NCI-H1417 treated with DMSO at 0.1 percent for 48 hours (cell line): Measurements from ENCODE around the gene ELFN2.
"Not testable (repeated sequence)": the region's sequence is repeated elsewhere in the genome, so short reads cannot be mapped to it uniquely, and the experiment has no call there.

Experiments used
- DNase-seq: peaks from one replicate; lab custom pipeline; 2025; lab: John Stamatoyannopoulos, UW

Gene ELFN2

DNA sequence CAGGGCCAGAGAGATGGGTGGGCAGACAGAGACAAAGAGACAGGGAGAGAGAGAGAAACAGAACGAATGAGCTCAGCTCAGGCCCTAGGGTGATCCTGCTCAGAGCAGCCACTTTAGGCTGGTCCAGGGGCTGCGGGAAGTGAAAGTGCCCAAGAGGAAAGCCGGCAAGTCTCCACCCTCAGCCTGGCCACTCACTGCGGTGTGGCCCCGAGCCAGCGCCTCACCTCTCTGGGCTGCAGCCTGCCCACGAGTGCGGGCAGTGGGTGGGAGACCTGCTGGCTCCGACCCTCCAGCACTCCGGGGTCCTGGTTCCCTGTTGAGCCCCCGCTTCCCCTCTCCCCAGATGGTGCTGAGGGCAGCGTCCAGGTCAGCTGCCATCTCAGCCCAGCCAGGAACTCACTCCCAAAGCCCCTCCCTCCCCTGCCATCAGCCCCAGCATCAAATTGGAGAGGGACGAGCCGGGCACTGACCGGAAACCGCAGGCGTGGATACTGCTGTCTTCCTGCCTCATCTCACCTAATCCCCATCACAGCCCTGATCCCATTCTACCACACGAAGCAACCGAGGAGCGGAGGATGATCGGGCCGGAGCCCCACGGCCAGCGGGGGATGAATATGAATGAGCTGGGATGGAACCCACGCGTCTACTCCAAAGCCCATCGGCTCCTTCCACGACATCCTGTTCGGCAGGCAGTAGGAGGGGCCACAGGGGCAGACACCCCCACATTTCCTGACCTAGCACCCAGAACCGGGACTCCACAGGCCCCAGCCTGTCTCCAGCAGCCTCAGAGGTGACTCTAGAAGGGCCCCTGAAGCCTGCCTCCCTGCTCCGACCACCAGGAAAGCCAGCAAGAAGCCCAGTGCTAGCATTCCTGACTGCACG, 16.9 kb downstream of the ELFN2 start:
- DNase-seq, result no peak

DNA sequence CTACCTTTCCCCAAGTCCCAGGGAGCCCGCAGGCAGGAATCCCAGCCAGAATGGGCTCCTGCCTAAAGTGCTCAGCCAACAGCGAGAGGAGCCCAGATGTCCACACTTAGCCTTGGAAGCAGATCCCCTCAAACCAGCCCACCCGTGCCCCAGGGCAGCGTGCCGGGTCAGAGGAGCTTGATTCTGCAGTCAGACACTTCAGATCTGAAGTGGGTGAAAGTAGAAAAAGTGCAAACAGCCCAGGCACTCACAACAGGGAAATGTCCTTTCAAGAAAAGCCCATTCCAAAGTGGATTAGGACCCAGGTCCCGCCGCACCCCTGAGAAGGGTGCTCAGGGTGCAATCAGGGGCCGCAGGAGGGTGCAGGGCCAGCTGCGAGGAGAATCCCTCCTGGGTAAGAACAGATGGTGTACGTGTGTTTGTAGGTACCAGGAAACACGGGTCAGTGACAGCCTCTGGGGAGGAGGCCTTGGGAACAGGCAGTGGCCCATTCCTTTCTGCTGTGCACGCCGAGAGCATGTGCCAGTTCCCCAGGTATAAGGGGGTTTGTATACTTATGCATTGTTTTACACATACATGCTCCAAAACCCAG, 17.7 kb downstream of the ELFN2 start:
- DNase-seq, result no peak

DNA sequence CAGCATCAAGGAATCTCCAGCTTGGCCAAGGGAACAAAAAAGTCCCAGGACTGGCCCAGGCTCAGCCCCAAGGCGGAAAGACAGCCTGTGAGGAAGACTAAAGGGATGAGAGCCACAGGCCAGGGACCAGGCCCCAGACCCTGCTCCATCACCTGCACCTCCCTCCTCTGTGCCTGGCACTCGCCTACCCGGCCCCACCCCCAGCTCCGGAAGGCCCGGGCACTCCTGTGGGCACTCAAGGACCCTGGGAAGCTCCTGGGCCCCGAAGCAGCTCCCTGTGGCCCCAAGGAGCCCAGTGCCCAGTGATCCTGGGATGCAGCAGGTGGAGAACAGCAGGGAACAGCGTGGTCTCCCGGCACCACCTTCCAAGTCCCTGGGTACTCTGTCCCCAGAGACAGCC, 18.2 kb downstream of the ELFN2 start:
- no peak for DNase-seq

DNA sequence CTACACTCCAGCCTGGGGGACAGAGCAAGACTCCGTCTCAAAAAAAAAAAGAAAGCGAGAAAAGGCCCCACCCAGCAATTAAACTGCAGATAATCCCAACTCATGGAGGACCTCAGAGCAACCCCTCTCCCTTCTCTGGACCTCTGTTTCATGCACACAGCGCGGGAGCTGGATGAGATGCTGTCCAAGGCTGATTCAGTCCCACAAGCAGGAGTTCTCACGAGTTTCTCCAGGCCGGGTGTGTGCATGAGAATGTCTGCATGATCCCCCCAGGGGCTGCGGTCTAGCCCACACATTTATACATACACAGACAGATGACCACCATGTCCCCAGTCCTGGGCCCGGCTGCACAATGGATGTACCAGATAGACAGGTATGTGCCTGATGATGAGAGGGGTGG, 19.4 kb downstream of the ELFN2 start:
- no peak for DNase-seq

DNA sequence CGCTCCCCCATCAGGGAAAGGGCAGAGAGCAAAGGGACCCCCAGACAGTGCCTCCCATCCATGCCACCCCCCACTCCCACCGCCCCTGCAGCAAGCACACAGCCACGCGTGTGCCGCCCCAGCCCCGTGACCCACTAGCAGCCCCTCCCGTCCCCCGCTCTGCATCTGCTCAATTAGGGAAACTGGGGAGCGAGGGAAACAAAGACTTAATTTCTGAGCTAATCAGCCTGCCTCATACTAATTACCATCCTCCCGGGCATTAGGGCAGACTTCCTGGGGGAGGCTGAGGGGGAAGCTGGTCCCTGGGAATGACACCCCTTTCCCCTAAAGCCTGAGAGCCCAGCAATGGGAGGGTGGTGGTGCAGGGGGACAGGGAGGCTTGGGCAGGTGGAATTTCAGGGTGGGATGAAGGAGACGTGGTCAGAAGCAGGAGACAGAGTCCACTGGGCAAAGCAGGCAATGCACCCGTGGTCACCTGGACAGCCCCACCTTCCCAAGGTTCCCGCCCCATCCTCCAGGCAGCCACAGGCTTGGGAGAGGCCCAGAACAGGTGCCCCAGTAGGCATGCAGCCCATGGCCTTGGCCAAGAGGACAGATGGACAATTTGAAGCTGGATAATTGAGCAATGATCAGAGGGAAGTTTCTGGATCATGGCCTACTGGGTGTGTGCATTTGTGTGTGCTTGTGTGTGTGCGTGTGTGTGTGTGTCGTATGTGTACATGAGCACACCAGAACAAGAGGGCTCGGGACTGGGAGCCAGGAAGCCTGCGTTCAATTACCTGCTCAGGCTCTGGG, 20.6 kb downstream of the ELFN2 start:
- no peak for DNase-seq

DNA sequence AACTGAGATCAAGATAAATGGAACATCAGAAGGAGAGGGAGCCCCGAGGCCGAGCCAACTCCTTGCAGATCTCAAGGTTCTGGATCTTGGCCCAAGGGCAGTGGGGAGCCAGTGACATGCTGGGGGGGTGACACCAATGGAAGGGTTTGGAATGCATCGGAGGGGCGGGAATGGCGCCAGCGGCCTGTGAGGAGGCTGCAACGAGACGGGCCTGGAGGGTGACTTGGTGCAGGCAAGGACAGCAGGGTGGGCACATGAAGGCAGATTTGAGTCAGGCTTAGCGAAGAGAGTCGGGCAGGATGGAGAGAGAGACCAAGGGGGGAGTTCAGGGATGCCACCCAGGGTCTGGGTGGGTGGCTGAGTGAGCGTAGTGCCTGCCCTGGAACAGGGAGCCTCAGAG, 23.2 kb downstream of the ELFN2 start:
- no peak for DNase-seq

DNA sequence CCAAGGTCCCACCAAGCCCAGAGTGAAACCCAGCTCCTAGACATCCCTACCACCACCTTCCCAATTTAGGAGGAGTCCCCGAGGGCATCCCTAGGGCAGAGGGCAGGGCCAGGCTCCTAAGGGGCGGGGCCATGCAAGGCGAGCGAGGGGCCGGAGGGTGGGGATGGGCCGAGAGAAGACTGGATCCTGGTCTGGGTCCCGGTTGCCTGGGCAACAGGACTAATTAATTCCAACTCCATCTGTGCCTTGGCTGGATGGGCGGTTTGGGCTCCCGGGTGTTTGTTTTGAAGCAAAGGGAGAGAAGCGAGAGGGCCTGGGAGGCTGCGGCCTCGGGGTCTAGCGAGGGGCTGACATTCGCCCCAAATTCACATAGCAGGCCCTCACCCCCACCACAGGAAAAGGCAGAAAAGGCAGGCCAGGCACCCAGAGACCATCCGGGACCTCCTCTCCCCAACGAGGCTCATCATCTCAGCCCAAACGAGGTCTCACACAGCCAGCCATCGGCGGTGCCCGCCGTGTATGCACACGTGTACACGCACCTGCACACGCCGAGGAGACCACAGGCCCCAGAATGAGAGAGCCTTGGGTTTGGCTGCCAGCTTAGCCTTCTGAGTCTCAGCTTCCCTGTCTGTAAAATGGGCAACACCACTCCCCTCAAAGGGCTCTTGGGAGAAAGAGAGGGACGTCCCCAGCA, 23.9 kb downstream of the ELFN2 start:
- no peak for DNase-seq

DNA sequence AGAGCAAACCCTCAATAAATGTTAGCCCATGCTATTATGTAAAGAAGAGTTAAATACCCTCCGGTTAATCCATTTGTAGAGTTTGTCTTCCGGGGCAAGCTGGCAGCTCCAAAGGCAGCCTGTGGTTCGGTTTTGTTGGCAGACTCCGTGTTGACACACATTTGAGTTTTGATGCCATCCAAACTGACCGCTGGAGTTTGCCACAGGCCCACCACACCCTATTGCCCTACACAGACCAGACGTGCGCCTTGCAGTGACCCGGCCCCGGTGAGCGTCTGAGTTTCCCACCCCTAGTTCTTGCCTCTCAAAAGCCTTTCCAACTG, 25.1 kb downstream of the ELFN2 start:
- no peak for DNase-seq

DNA sequence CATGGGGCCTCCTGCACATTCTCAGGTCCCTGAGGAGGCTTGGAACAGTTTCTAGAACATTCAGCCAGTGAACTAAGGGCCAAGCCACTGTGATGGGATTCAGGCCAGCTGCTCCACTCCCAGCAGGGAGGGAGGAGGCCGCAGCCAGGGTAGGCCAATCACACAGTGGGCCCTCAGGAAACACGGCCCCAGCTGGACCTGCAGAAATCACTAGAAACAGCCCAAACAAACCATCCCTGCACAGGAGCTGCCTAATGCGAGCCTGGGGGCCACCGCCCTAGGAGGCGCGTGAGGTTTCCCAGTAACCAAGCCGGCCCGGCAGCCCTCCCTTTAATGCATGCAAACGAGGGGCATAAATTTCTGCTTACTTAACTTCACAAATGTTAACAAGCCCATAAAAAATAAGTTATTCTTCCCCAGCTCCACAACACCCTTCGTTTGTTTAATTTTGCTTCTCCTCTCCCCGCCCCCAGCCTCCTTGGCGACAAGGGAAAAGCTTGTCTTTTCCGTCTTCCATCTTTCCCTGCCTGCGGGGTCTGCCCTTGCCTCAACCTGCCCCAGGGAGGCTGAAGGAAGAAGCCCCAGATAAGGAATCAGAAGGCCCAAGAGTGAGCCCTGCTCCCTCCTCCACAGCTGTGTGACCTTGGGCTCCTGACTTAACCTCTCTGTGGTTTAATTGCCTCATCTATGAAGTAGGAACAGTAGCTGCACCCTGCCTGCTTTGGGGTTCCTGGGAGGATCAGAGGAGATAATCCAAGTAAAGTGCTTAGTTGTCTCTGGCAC, 25.7 kb downstream of the ELFN2 start:
- no peak for DNase-seq

DNA sequence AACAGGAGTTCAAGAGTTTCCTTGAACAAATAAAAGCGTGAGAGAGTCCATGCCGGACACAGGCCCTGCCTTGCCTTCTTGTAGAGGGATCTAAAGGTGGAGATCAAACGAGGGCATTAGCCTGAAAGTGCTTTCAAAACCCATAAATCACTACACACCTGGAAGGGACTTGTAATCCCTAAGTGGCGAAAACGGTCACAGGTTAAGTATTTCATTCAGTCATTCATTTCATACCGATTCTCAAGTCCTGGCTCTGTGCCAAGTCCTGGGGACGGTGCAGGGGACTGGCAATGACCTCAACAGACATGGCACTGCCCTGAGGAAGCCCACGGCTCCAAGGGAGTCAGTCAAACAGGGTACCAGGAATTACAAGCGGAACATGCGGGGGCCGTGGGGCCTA, 26.6 kb downstream of the ELFN2 start:
- no peak for DNase-seq

DNA sequence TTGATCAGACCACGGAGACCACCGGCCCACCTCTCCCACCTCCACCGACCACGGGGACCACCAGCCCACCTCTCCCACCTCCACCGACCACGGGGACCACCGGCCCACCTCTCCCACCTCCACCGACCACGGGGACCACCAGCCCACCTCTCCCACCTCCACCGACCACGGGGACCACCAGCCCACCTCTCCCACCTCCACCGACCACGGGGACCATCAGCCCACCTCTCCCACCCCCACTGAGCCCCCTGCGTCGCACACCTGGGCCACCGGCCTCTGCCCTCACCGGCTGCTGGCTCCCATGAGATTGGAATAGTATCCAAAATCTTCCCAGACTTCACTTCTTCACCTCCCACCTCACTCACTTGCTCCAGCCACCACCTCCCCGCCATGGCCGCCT, 27.8 kb downstream of the ELFN2 start:
- DNase-seq, result not testable (repeated sequence)

DNA sequence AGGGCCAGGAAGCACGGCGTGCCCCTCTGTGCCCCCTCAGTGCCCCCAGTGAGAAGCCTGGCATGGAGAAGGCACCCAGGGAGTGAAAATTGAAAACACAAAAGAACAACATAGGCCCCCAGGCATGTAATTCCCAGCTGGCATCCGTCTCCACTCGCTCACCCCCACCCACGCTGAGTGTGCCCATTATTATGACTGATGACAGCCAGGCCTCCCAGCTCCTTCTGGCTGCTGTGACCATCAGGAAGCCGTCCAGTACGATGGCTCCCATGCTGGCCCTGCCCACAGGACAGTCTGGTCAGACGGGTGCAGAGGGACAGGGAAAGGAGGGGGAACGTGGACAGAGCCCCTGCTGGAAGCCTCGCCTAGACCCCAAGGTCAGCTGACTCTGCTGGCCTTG, 30.1 kb downstream of the ELFN2 start:
- no peak for DNase-seq

DNA sequence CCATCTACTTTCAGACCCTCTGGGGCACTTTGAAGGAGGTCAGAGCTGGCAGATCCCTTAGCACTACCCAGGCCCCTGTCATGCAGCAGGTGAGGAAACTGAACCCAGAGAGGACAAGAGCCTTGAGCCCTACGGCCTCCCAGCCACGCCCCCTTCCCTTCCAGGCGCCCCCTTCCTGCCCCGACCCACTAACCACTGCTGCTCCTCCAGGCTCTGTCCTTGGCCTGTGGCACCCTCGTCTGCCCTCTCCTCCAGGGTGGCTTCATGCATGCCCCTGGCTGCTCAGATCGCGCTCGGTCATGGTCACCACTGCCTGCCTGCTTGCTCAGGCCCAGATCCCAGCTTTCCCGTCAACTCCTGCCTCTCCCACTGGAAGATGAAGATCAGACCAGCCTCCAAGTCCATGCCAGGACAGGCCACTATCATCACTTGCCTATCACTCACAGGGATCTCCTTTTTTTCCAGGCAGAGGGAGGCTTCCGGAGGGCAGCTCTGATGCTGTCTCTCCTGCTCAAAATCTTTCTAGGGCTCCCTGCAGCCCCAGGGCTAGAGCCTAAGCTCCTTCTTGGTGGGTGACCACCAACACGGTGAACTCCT, 30.7 kb downstream of the ELFN2 start:
- DNase-seq, result no peak

DNA sequence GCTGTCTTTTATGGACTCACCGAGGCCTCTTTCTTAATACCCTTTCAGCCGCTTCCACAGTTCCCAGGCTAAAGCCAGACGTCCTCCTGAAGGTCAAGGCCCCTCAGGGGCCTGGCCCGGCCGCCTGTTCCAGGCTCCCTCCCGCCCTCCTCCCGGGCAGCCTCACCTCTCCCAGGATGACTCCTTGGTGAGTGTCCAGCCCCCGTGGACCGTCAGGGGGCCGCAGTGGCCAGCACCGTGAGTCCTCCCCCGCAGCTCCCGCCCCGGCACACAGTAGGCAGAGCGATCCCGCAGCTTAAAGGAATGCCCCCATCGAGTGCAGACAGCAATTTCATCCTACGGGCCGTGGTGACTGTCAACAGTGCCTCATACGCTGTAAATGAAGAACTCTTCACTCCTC, 32.9 kb downstream of the ELFN2 start:
- no peak for DNase-seq

DNA sequence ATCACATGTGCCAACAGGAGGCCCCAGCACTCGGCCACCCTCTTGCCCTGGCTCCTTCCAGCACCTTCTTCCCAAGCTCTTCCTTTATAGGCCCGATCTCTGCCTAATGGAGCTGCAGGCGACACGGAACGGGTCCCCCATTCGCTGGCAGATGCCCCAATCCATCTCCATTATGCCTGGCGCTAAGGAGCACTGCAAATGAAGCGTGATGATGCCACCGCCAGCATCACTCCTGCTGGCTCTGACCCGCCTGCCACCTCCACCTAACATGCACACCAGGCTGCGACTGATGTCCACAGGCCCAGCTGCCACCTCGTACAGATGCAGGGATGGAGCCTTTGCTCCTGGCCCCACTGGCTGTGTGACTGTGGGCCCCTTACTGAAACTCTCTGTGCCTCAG, 33.5 kb downstream of the ELFN2 start:
- DNase-seq, result no peak

DNA sequence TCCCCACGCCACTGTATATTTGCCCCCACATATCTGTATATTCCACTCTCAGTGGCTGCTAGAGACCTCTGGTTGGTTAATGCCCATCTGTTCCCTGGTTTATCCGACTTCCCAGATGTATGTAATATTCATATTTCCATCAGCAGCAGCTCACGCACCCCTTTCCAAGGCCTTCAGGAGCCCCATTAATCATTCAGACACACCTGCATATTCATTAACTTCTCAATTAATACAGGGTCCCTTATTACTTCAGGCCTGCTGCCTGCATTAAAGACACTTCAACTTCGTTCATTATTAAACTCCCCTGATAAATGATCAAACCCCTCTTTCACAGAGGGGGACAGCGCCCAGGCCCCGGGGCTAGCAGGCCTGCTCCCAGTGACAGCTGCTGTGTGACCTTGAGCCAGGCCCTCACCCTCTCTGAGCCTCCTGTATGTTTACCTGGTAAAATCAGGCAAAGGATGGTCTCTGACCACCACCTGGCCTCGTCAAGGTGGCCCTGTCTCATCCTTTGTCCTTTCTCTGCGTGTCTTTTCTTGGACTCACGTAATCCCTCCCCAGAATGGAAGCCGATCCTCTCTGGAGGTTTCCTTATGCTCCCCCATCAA, 34.5 kb downstream of the ELFN2 start:
- DNase-seq, result no peak

DNA sequence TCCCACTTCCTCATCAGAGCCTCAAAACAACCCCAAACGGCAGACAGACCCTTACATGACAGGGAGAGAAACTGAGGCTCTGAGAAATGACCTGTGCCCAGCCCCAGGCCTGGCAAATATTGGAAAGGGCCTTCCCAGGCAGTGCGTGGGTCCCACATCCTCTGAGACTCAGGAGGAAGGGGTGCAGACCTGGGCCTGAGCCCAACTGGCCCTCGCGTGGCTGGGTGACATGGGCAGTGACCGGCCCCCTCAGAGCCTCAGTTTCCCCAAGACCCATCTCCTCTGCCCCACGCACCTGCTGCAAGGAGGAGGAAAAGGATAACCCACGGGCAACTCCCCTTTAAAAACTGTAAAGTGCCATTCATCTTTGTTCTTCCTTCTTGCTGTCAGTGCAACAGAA, 35.6 kb downstream of the ELFN2 start:
- DNase-seq, result no peak

DNA sequence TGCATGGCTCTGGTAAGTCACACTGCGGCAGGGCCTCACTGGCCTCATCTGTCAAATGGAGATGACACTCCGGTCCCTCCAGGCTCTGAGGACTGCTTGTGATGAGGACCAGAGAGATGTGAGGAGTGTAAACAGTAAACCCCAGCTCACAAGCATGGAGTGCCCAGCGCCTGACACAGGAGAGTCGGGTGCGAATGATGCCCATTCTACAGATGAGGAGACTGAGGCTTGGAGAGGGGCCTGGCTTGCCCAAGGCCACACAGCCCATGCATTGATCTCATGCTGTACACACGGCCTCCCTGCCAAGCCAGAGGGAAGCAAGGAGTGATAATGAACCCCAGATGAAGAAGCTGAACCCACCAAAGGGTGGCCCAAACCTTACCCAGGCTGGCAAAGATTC, 37.2 kb downstream of the ELFN2 start:
- no peak for DNase-seq

DNA sequence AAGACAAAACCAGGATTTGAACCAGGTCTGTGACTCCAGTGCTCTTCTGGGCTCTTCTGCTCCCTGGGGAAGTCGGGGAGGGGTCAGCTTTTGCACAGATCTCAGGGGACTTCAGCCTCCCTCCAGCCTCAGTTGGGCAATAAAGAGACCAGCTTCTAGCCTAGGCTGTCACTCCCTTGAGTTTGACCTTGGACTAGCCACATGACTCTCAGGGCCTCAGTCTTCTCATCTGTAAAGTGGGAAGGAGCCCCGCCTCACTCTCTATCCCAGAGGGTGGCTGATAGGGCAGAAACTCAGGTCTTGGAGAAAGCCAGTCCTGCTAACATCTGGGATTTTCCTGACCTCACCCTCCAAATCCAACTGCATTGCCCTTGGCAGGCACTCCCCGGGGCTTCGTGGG, 38.7 kb downstream of the ELFN2 start:
- DNase-seq, result no peak

DNA sequence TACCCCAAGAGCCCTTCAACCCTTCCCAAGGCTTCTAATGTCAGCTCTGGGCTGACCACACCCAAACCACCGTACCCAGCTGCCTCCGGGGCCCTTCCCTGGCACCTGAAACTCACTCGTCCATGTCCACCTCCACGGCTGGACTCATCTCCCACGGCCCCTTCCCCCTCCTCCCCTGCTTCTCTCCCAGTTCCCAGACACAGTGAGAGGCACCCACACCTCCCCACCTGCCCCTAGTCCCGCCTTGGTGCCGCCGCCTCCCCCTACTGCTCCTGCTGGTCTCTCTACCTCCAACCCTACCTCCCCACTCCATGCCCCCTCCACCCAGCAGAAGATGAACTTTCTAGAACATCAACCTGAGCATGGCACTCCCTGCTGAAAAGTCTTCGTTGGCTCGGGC, 39.5 kb downstream of the ELFN2 start:
- DNase-seq, result no peak

DNA sequence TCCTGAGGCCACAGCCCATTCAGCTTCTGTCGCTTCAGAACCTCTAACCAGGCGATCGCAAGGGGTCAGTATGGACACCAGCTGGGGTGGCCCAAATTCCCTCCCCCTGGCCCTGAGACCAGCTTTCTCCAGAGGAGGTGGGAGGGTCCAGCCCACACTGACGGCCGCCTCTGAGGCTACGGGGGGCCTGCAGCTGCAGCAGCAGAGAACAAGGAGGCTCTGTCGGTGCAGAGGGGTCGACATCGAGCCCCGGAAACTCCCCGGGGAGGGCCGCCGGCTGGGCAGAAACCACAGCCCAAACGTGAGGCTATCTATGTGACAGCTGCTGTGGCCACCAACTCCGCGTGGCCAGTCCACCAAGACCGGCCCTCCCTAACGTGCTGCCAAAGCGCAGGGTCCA, 40.8 kb downstream of the ELFN2 start:
- DNase-seq, result no peak
